ENCODE data around the gene SRD5A3.

SRD5A3 gene

GRCh38 chr4:55397520-55398321 is 51.7 kb downstream of the SRD5A3 start:
- H3K4me3 ChIP-seq (ENCODE audit: low read depth in 1 of 2, low read length in 2 of 2), result peak overlapping the region; percentile 87 to 98
- H2AFZ ChIP-seq (ENCODE audit: low read depth, low read length), result no peak overlapping the region
- peaks cover 65% of the 10 kb centered on the region for H3K79me2 ChIP-seq (ENCODE audit: insufficient read depth, low read length)
- peak overlapping the region; percentile 81; the same call in 1 of the 2 replicates for H3K27ac ChIP-seq (ENCODE audit: low read length)
- H3K4me2 ChIP-seq (ENCODE audit: insufficient read depth, low read length), result peak overlapping the region; percentile 80
- DNase-seq, result peak; percentile 10
- peaks cover 48% of the 10 kb centered on the region for H3K4me1 ChIP-seq (ENCODE audit: insufficient read depth, low read length)
- peak overlapping the region; percentile 97 for H3K9ac ChIP-seq (ENCODE audit: low read depth, low read length)
- peaks cover 47% of the 10 kb centered on the region for H4K20me1 ChIP-seq (ENCODE audit: insufficient read depth, low read length)
- peaks cover 35% of the 10 kb centered on the region for H3K36me3 ChIP-seq (ENCODE audit: insufficient read depth, low read length)
- no peak for ATAC-seq (ENCODE audit: insufficient read depth, low read depth)
- no peaks in the 10 kb centered on the region for H3K27me3 ChIP-seq (ENCODE audit: insufficient read depth, low read length, poor library complexity)
- no peaks in the 10 kb centered on the region for H3K9me3 ChIP-seq (ENCODE audit: insufficient read depth, low read length, severe bottlenecking)
- TF ChIP-seq EZH2 (IDR thresholded peaks at IDR 0.05; ENCODE audit: borderline replicate concordance, low read depth, low read length, severe bottlenecking) (no peak), CTCF (IDR thresholded peaks at IDR 0.05; ENCODE audit: borderline replicate concordance, extremely low read depth, low read length, poor library complexity, severe bottlenecking) (no peak)

- H4K20me1 ChIP-seq (ENCODE audit: insufficient read depth, low read length), result peaks cover 47% of the 10 kb centered on the region
- peak overlapping the region; percentile 80 for H3K4me2 ChIP-seq (ENCODE audit: insufficient read depth, low read length)
- TF ChIP-seq EZH2 (IDR thresholded peaks at IDR 0.05; ENCODE audit: borderline replicate concordance, low read depth, low read length, severe bottlenecking) (no peak), CTCF (IDR thresholded peaks at IDR 0.05; ENCODE audit: borderline replicate concordance, extremely low read depth, low read length, poor library complexity, severe bottlenecking) (no peak)
- DNase-seq, result no peak
- no peak overlapping the region for H2AFZ ChIP-seq (ENCODE audit: low read depth, low read length)
- H3K4me3 ChIP-seq (ENCODE audit: low read depth in 1 of 2, low read length in 2 of 2), result peak overlapping the region; percentile 87 to 98; a peak in 3 of 4 replicates
- ATAC-seq (ENCODE audit: insufficient read depth, low read depth), result no peak
- no peaks in the 10 kb centered on the region for H3K9me3 ChIP-seq (ENCODE audit: insufficient read depth, low read length, severe bottlenecking)
- peaks cover 40% of the 10 kb centered on the region for H3K36me3 ChIP-seq (ENCODE audit: insufficient read depth, low read length)
- peak overlapping the region; percentile 97 for H3K9ac ChIP-seq (ENCODE audit: low read depth, low read length)
- H3K27ac ChIP-seq (ENCODE audit: low read length), result peak overlapping the region; percentile 27; the same call in 1 of the 2 replicates
- no peaks in the 10 kb centered on the region for H3K27me3 ChIP-seq (ENCODE audit: insufficient read depth, low read length, poor library complexity)
- H3K79me2 ChIP-seq (ENCODE audit: insufficient read depth, low read length), result peaks cover 71% of the 10 kb centered on the region
- H3K4me1 ChIP-seq (ENCODE audit: insufficient read depth, low read length), result peaks cover 48% of the 10 kb centered on the region
Observed at GRCh38 chr4:55398461-55398860, 52.4 kb downstream of the SRD5A3 start.

GRCh38 chr4:55398966-55399365 is 52.9 kb downstream of the SRD5A3 start:
- Histone ChIP-seq H3K36me3 (ENCODE audit: insufficient read depth, low read length) (peaks cover 45% of the 10 kb centered on the region), H4K20me1 (ENCODE audit: insufficient read depth, low read length) (peaks cover 52% of the 10 kb centered on the region), H3K4me1 (ENCODE audit: insufficient read depth, low read length) (peaks cover 48% of the 10 kb centered on the region), H3K9ac (ENCODE audit: low read depth, low read length) (peak overlapping the region; percentile 97; the same call in 1 of the 2 replicates), H2AFZ (ENCODE audit: low read depth, low read length) (no peak overlapping the region), H3K27ac (ENCODE audit: low read length) (no peak overlapping the region), H3K9me3 (ENCODE audit: insufficient read depth, low read length, severe bottlenecking) (no peaks in the 10 kb centered on the region), H3K27me3 (ENCODE audit: insufficient read depth, low read length, poor library complexity) (no peaks in the 10 kb centered on the region), H3K4me2 (ENCODE audit: insufficient read depth, low read length) (peak overlapping the region; percentile 80), H3K79me2 (ENCODE audit: insufficient read depth, low read length) (peaks cover 76% of the 10 kb centered on the region), H3K4me3 (ENCODE audit: low read depth in 1 of 2, low read length in 2 of 2) (peak overlapping the region in 1 of 2 experiments; percentile 87; a peak in 2 of 4 replicates)
- ATAC-seq (ENCODE audit: insufficient read depth, low read depth), result no peak
- TF ChIP-seq CTCF (IDR thresholded peaks at IDR 0.05; ENCODE audit: borderline replicate concordance, extremely low read depth, low read length, poor library complexity, severe bottlenecking), result no peak
- no peak for TF ChIP-seq EZH2 (IDR thresholded peaks at IDR 0.05; ENCODE audit: borderline replicate concordance, low read depth, low read length, severe bottlenecking)
- DNase-seq, result no peak

Measured in DND-41 (cell line).